GM23248 (cell line): ENCODE data around the gene ANKS6.

Experiments
- EZH2 ChIP-seq: fragments of 200-600 bp; sonication (generic); IDR thresholded peaks from 2 replicates; pipeline ENCODE4 v1.6.1; 2018; ENCODE audit warnings: antibody characterized with exemption, mild to moderate bottlenecking; ENCODE audit not compliant: insufficient read depth, poor library complexity, severe bottlenecking
- EZH2phosphoT487 ChIP-seq: fragments of 200-600 bp; sonication (generic); IDR thresholded peaks from 2 replicates; pipeline ENCODE4 v1.6.1; 2018; ENCODE audit warnings: antibody characterized with exemption, moderate library complexity, mild to moderate bottlenecking, low read depth; ENCODE audit not compliant: insufficient read depth

GRCh38 chr9:98727428-98727827 is 68.9 kb downstream of the ANKS6 start:
- no peak for TF ChIP-seq EZH2phosphoT487
- TF ChIP-seq EZH2: no peak
